HT-29 (cell line): Measurements from ENCODE around the gene MRTFA. TPM values are rescaled to one million over a fixed set of nuclear protein-coding genes. Genes with fewer than 3 reads are reported as not detected.

Experiments used
- DNase-seq: peaks from one replicate; pipeline ENCODE4 v3.0.0-alpha.2; 2015; ENCODE audit warnings: low spot score
- total RNA-seq: library from RNA; depleted of rRNA; stranded (reverse); fragments of >200 nt; shearing (Covaris generic); gene quantifications from 2 replicates; pipeline ENCODE4 v1.2.3, GENCODE V29; 2014

MRTFA gene
- total RNA-seq, 1 experiment from 2014 or later, result 26.1 TPM

DNA sequence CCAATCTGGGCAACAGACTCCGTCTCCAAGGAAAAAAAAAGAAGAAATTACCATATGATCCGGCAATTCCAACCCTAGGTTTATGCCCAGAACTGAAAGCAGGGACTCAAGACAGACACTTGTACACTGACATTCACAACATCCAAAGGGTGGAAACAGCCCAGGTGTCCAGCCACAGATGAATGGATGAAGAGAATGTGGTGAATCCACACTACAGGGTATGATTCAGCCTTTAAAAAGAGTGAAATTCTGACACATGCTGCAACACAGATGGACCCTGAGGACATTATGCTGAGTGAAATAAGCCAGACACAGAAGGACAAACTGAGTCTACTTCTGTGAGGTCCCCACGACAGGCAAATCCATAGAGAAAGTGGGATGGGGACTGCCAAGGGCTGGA, 222.2 kb downstream of the MRTFA start:
- no peak for DNase-seq

DNA sequence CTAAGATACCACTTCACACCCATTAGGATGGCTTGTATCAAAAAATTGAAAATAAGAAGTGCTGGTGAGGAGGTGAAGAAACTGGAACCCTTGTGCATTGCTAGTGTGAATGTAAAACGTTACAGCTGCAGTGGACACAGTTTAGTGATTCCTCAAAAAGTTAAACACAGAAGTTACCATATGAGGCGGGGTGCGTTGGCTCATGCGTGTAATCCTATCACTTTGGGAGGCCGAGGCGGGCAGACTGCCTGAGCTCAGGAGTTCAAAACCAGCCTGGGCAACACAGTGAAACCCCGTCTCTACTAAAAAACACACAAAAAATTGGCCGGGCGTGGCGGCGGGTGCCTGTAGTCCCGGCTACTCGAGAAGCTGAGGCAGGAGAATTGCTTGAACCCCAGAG, 222.6 kb downstream of the MRTFA start:
- no peak for DNase-seq

DNA sequence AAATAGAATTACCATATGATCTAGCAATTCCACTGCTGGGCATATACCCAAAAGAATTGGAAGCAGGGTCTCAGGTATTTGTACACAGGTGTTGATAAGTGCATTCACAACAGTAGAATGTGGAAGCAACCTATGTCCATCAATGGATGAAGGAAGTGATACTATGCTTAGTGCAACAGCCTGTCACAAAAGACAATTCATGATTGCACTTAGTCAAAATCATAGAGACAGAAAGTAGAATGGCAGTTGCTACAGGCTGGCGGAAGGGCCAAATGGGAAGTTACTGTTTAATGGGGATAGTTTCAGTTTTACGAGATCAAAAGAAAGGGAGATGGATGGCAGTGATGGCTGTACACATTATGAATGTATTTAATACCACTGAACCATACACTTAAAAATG, 224.1 kb downstream of the MRTFA start:
- no peak for DNase-seq

DNA sequence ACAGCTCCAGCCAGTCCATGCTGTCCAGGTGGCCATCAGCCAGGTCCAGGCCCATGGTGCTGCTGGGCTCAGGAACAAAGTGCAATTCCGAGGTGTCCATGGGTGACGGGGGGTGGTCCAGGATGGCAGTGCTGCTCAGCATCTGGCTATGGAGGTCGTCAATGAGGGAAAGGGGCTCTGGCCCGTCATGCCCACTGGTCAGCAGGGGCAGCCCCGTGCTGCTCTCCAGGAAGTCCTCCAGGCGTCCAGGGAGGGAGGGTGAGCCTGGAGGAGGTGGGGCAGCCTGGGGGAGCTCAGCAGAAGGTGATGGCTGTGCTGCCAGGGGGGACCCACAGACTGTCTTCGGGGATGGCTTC, 225.0 kb downstream of the MRTFA start:
- no peak for DNase-seq

DNA sequence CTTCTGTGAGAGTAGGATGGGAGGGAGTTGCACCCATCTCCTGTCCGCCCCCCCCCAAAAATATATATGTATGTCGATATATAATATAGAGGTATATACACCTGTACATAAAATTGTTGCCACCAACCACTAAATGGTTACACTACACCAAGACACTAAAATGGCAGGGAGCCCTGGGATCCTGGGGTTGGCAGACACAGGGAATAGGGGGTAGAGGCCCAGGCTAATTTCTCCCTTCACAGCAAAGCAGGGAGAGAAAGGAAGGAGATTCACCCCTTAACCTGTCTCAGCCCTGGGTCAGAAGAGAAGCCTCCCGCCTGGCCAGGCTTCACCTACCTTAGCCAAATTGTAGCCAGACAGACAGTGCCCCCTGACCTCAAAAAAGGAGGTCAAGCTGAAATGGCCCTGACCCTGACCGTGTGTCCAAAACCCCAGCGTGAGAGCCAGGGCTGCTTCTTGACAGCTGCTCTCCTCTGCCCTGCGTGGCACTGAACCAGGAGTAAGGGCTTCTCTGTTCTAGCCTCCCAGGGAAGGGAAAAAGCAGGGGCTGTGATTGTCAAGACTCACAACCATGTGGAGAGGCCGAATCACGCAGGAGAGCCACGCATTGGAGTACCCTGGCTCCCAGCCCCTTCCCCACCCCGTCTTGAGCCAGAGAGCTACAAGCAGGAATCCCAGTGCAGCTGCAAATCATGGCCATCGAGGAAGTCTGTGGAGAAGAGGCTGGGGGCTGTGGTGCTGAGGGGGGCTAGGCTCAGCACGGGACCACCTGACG, 225.6 kb downstream of the MRTFA start:
- DNase-seq, result no peak

DNA sequence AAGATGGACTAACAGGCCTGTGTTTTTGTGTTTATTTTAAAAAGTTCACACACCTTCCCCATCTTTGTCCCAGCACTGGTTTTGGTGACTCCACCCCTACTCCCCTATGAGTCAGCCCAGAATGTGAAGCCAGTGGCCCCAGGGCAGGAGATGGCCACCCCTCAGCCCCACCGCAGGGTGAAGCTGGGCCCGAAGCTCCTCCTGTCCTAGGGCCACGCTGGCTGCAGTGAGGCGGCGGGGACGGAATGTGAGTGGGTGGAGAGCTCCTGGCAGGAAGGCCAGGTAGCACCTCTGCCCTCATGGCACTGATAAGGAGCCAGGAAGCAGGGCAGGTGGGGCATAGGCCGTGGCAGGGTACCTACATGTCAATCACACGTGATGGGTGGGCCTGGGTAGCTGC, 226.2 kb downstream of the MRTFA start:
- peak; percentile 67 for DNase-seq

DNA sequence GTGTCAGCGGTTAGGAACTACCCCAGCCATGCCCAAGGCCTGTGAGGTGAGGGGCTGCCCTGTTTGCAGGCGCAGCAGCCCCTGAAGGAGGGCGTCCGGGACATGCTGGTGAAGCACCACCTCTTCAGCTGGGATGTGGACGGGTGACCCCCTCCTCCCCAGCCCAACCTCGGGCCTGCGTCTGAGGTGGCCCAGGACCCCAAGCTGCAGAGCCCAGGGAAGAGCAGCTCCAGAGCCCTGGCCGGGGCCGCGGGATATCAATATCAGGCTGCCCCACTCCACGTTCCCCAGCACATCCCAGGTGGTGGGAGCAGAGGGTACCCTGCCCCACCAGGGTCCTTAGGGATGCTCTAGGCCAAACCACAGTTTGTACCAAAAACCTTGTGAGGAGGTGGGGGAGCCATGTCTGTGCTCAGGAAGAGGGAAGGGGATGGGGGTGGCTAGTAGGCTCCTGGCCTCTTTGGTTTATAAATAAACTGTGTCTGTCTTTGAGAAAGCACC, 226.9 kb downstream of the MRTFA start:
- DNase-seq, result no peak

DNA sequence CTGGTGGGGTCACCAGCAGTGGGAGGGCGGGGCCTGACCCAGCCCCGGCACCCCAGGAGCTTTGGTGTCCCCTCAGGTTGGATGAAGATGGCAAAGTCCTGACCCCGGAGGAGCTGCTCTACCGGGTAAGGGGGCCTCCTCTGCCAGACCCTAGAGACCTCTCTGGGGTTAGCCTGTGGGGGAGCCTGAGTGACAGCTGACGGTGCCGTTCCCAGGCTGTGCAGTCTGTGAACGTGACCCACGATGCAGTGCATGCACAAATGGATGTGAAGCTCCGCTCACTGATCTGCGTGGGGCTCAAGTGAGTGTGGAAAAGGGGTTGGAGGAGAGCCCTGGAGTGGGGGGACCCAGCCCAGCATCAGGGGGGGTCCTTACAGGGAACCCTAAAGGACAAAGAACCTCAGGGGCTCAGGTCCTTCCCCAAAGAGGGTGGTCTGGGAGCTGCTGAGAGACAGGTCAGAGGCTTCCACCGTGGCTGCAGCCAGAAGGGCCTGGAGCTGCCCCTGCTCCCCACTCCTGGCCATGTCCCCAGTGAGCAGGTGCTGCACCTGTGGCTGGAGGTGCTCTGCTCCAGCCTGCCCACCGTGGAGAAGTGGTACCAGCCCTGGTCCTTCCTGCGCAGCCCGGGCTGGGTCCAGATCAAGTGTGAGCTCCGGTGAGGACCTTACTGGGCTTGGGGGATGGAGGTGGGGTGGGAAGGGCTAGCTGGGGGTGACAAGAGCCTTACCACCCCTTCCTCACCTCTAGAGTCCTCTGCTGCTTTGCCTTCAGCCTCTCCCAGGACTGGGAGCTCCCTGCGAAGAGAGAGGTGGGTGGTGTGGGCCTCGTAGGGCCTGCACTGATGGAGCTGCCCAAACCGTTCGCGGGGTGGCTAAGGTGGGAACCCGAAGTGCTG, 227.6 kb downstream of the MRTFA start:
- DNase-seq, result no peak

DNA sequence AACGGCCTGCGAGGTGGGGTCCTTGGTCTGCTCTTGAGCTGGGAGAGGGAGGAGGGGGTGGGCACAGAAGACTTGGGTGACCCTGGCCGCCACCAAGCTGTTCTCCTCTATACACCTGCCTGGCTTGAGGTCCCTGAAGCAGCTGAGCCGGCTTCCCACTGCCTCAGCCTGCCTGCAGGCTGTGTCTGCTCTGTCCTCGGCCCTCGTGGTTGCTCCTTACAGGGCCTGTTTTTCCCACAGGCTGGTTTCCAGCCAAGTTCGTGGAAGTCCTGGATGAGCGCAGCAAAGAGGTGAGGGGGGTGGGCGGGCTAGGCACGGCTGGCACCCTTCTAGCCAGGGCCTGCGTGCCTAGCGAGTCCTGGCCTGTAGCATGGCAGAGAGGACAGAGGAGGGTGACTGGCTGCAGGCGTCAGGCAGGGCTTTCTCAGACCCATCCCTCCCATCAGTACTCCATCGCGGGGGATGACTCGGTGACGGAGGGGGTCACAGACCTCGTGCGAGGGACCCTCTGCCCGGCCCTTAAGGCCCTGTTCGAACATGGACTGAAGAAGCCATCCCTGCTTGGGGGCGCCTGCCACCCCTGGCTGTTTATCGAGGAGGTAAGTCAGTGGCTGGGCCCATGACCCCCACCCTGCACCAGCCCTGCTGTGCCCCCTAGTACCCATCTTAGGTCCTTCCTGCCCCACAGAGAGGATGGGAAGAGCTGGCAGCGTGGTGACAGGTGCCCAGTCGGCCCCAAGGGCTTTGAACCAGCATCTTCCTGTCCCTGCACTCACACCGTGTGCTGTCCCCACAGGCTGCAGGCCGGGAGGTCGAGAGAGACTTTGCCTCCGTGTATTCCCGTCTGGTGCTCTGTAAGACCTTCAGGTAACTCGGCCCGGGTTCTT, 228.4 kb downstream of the MRTFA start:
- DNase-seq, result no peak

DNA sequence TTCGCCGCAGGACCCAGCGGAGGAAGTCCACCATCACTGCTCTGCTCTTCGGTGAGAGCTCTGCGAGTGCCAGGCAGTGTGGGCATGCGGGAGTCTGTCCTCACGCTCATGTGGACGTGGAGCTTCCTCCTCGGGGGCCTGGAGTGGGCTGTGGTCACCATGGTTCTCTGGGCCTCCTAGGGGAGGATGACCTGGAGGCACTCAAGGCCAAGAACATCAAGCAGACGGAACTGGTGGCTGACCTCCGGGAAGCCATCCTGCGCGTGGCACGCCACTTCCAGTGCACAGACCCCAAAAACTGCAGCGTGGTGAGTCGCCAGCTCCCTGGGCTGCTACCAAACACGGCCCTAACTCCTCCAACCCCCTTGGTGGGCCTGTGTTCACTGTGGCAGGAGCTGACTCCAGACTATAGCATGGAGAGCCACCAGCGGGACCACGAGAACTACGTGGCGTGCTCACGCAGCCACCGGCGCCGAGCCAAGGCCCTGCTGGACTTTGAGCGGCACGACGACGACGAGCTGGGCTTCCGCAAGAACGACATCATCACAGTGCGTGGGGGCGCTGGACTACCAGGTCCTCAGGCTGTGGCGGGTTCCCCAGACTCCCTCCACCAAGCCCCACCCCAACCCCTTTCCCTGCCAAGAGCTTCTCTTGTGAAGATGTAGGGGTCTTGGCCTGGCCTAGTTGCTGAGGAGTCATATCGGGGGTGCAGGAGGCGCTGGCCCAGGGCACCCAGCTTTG, 229.3 kb downstream of the MRTFA start:
- no peak for DNase-seq

DNA sequence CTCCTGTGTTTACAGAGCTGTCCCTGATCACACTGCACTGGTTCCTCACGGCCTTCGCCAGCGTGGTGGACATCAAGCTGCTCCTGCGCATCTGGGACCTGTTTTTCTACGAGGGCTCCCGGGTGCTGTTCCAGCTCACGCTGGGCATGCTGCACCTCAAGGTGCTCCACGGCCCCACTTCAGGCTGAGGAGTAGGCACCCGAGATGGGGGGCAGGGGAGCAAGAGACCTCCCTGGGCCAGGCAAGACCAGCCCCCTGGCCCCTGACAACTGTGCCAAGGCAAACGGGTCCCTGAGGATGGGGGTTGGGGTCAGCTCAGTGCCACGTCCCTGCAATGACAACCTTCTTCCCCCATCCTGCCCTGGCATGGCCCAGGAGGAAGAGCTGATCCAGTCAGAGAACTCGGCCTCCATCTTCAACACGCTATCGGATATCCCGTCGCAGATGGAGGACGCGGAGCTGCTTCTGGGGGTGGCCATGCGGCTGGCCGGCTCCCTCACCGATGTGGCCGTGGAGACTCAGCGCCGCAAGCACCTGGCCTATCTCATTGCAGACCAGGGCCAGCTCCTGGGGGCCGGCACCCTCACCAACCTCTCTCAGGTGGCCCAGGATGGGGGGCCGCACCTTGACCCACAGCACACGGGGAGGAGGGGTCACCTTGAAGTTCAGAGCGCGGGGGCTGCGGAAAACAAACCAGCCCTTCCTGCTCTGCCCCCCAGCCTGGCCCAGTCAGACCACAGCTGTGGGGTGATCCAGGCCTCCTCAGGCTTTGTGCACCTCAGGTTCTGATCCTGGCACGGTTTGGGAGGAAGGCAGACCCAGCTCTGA, 230.2 kb downstream of the MRTFA start:
- no peak for DNase-seq

DNA sequence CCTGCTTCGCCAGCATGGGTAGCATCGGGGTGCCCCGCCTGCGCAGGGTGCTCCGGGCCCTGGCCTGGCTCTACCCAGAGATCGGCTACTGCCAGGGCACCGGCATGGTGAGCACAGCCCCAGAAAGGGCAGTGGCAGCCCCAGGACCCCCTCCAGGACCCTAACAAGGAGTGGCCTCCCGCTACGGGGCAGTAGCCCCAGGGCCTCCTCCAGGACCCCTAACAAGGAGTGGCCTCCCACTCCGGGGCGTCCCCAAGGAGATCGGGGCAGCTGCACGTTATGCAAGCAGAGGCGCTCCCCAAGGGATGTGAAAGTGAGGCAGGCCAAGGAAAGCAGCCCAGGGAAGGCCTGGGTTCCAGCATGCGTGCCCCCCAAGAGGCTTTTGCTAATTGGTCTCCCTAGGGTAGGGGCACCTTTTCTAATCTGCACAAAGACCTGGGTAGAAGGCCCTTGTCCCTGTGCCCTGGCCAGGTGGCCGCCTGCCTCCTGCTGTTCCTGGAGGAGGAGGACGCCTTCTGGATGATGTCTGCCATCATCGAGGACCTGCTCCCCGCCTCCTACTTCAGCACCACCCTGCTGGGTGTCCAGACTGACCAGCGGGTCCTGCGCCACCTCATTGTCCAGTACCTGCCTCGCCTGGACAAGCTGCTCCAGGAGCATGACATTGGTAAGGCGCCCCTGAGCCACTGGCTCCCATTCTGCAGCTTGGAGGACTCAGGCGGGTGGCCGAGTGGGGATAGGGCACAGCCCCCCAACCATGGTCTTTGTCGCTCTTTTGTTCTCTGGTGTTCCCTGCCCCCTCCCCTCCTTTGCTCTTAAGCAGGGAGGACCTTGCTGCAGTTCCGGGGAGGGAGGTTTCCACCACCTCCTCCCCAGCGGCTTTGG, 231.1 kb downstream of the MRTFA start:
- no peak for DNase-seq

DNA sequence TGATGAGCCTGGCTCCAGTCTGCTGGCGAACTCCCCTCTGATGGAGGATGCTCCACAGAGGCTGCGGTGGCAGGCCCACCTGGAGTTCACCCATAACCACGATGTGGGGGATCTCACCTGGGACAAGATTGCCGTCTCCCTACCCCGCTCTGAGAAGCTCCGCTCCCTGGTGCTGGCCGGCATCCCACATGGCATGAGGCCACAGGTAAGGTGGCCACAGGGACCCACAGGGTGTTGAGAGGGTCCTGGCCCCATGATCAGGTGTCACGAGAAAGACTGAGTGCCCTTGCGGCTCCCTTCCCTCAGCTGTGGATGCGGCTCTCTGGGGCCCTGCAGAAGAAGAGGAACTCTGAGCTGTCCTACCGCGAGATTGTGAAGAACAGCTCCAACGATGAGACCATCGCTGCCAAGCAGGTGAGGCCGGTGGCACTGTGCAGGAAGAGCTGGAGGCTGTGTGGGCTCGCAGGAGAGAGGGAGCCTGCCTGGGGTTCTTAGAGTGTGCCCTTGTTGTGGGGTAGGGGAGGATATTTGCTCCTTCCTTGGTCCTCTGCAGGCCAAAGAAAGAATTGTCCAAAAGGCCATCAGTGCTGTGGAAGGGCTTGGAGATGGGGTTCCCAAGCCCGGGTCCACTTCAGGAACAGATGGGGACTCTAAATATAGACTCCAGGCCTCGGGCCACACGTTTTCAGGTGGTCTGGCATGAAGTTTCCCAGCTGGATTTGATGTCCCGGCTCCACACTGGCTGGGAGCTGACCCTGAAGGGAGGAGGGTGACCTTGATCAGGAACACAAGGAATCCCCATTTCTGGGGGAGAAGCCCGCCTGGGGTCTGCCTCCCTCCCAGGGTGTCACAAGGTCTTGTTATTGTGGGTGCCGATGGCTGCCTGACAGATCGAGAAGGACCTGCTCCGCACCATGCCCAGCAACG, 232.0 kb downstream of the MRTFA start:
- DNase-seq, result no peak

DNA sequence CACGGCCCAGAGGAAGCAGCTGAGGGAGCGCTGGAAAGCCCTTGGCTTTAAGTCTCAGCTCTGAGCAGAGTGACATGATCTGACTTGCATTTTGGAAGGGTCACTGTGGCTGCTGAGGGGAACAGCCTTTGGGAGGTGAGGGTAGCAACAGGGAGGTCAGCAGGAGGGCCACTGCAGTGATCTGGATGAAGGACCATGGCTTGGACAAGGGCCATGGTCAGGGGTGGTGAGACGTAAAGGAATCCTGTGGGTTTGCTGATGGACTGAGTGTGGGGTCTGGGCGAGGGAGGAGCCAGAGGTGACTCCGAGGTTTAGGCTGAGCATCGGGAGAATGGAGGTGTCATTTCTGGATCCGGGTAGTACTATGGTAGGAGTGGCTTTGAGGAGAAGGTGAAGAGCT, 232.9 kb downstream of the MRTFA start:
- DNase-seq, result no peak

DNA sequence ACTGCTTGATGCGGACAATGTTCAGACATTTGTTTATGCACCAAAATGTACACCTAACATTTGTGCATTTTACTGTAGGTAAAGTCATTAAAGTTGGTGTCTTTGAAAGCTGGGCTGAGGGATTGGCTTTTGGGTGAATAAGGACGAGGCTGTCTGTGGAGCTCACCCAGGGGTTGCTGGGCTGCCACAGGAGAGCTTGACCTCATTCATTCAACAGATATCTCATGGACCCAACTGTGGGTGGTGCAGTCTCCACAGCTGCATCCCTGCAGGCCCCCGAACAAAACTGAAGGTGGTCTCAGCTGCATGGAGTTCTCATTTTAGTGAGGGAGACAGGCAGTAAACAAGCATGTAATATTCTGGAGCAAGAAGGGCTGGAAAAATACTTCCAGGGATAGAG, 233.4 kb downstream of the MRTFA start:
- no peak for DNase-seq

DNA sequence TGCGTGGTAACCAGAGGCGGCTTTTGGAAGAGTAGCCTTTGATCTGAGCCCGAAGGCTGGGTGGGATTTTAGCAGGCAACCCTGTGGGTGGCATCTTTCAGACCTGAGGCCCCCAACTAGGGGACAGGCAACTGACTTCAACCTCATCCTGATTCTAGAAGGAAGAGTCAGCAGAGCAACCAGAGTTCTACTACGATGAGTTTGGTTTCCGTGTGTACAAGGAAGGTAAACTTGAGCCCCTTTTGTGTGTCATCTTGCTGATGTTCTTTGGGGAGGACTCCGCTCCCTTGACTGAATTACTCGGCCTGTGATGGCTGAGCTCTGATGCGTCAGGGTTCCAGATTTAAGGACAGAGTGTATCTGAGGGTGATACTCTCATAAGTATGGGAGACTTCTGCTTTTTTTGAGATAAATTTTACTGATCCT, 234.5 kb downstream of the MRTFA start:
- DNase-seq, result no peak

DNA sequence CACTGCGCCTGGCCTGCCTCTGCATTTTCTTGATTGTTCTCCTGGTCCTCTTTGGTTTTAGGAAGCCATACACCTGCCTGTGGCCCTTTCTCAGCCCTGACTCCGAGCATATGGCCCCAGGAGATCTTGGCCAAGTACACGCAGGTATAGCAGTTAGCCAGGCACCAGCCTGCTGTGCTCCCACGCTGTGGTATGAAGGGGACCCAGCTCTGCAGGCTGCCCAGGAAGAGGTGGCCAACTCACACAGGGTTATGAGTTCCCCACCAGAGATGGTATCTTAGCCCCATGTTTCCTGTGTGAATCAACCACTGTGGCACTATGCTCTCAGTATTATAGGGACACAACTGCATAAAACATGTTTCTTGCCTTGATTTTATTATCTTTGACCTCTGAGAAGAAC, 235.0 kb downstream of the MRTFA start:
- DNase-seq, result no peak

DNA sequence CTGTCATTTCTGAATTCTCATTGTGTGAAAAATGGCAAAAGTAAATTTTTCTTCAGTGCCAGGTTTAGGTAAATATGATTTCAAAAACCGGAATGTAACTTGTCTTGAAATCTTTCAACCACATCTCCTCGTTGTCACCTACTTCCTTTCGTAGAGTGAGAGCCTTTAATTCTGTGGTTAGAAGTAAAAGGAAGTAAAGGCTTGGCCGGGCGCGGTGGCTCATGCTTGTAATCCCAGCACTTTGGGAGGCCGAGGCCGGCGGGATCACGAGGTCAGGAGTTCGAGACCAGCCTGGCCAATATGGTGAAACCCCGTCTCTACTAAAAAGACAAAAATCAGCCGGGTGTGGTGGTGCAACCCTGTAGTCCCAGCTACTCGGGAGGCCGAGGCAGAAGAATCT, 236.4 kb downstream of the MRTFA start:
- DNase-seq, result peak; percentile 33
